T-helper 1 cell treated with Interleukin-12 subunit alpha and Interleukin-12 subunit beta and Interleukin-4 antibody, amounts not matched to agents 30 ng/mL and 1 ng/mL, for 36 hours (primary cell): ENCODE data around the gene TMEM98. TPM values are rescaled to one million over a fixed set of nuclear protein-coding genes. Genes with fewer than 3 reads are reported as not detected.
"Not testable (repeated sequence)": the region's sequence is repeated elsewhere in the genome, so short reads cannot be mapped to it uniquely, and the experiment has no call there.

ENCODE experiments used
- intact Hi-C: fragments of 100-400 bp; cut with micrococcal nuclease; formaldehyde crosslinking; loops from one replicate; pipeline ENCODE4 v1.15.1; 2024
- total RNA-seq: library from RNA; stranded (reverse); gene quantifications from 2 replicates; pipeline ENCODE4 v1.2.3, GENCODE V29; 2022

TMEM98 gene
- total RNA-seq, 1 donor from 2014 or later = 1.8 TPM

DNA sequence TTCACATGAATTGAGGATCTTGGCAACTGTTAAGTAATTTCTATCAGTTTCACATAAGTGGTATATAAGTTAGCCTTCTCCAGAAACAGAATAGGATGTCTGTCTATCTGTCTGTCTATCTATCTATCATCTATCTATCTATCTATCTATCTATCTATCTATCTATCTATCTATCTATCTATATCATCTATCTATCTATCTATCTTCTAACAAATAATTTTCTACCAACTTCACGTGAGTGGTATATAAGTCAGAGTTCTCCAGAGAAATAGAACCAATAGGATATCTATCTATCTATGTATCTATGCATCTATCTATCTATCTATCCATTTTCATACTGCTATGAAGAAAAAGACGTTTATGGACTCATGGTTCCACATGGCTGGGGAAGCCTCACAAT is 52.3 kb downstream of the TMEM98 start:
- intact Hi-C loops = no loop called here

DNA sequence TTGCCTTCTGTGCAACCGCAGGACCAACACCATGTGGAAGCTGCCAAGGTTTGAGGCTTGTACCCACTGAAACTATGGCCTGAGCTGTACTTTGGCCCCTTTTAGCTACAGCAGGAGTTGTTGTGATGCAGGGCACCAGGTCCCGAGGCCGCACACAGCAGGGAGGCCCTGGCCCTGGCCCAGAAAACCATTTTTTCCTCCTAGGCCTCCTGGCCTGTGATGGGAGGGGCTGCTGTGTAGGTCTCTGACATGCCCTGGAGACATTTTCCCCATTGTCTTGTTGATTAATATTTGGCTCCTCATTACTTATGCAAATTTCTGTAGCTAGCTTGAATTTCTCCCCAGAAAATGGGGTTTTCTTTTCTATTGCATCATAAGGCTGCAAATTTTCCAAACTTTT is 53.7 kb downstream of the TMEM98 start:
- intact Hi-C loops = not testable (repeated sequence)

DNA sequence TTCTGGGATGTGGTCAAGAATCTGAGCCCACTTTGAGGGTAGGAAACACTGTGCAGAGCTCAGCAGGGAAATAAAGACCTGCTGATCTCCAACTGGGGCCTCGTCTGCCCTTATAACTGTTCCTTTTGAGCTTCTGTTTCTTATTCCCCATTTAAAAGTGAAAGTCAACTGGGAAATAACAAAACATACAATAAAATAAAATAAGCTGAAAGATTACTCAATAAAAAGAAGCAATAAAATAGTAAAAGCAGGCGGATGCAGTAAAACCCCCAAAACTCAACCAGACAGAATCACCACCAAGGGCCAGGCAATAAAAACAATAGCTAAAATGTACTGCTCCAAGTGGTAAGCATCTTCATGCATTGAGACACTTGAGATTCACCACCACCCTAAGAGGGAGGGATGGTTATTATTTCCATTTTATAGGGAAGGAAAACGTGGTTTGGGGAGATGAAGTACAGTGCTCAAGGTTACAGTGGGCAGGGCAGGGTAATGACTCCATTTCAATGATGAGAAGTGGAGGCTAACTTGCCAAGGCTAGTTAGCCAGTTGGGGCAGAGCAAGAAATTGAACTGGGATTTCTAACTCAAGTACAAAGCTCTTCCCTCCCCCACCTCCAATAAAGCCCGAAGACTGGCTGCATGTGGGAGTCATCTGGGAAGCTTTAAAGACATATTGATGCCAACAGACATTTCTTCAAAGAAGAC is 57.2 kb downstream of the TMEM98 start:
- intact Hi-C loops = no loop called here

DNA sequence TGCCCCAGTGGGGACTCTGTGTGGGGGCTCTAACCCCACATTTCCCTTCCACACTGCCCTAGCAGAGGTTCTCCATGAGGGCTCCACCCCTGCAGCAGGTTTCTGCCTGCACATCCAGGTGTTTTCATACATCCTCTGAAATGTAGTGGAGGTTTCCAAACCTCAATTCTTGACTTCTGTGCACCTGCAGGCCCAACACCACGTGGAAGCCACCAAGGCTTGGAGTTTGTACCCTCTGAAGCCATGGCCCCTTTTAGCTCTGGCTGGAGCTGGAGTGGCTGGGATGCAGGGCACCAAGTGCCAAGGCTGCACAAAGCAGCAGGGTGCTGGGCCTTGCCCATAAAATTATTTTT is 59.5 kb downstream of the TMEM98 start:
- intact Hi-C loops = not testable (repeated sequence)

DNA sequence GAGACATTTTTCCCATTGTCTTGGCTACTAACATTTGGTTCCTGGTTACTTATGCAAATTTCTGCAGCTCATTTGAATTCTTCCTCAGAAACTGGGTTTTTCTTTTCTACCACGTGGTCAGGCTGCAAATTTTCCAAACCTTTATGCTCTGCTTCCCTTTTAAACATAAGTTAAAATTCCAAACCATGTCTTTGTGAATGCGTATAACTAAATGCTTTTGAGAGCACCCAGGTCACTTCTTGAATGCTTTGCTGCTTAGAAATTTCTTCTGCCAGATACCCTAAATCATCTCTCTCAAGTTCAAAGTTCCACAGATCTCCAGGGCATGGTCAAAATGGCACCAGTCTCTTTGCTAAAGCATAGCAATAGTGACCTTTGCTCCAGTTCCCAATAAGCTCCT is 59.9 kb downstream of the TMEM98 start:
- intact Hi-C loops = not testable (repeated sequence)

DNA sequence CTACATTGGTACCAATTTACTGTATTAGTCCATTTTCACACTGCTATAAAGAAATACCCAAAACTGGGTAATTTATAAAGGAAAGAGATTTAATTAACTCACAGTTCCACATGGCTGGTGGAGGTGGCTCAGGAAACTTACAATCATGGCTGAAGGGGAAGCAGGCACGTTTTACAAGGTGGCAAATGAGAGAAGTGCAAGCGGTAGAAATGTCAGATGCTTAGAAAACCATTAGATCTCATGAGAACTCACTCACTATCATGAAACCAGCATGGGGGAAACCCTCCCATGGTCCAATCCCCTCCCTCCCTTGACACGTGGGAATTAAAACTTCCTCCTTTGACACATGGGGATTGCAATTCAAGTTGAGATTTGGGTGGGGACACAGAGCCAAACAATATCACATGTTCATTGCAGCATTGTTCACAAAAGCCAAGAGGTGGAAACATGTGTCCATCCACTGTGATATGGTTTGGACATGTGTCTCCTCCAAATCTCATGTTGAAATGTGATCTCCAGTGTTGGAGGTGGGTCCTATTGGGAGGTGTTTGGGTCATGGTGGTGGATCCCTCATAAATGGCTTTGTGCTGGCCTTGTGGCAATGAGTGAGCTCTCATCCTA is 60.6 kb downstream of the TMEM98 start:
- intact Hi-C loops = no loop called here

DNA sequence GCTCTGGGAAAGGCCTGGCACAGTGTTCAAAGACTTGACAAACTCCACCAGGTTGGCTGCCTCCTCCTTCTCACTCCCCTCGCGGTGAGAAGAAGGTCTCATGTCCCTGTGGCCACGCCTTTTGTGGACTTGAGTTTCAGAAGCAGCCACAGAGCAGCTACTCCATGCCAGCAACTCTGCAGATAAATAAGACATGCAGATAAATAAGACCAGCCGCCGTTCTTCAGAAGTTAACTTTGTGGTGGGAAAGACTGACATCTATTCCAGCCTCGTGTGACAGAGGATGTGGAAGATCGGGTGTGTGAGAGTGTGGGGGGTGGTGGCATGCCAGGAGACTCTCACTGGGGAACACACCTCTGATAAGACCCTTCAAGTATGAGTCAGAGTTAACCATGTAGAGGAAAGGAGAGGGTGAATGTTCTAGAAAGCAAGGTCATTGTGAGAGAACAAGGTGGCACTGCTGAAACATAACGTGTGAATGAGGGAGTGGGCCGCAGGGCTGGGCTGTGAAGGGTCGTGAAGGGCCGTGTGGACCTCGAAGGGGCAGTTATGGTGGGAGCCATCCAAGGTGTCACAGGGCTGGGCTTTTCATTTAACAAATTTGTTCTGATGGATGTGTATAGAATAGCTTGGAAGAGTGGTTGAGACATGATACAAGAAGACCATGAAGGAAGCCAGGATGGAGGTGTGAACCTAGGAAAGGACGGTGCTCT is 64.5 kb downstream of the TMEM98 start:
- intact Hi-C loops = no loop called here

DNA sequence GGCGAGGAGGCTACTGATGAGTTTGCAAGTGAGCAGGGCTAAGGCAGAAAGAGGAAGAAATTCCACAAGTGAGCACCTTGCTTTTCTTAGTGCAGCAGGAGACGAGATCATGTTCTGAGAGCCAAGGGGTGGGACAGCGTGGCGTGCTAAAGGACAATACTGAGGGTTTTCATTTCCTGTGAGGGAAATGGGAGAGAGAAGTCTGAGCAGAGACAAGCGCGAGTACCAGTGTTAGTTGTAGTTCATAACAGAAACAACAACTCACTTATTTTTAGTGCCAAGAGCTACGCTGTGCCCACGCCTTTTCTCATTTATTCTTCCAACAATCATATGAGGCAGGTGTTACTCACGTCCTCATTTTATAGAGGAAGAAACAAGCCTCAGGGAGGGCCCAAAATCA is 66.0 kb downstream of the TMEM98 start:
- intact Hi-C loops = no loop called here

Other genes starting within 250 kb of the TMEM98 start
- 4.7 and 5.5 TPM in 2 replicates for gene MYO1D, start 51.0 kb upstream of the TMEM98 start, total RNA-seq
- gene SPACA3, start 63.7 kb downstream of the TMEM98 start, total RNA-seq = not detected in 2 replicates